GM12874 (cell line): ENCODE data around the gene RMDN3.

ENCODE experiments used
- TF ChIP-seq, protein P1 (sequence below): IDR thresholded peaks from 2 replicates; pipeline ENCODE4 v1.5.1; 2011; ENCODE audit warnings: low read depth, mild to moderate bottlenecking, control low read depth, low read length, moderate library complexity; ENCODE audit not compliant: insufficient read depth

Gene RMDN3

DNA sequence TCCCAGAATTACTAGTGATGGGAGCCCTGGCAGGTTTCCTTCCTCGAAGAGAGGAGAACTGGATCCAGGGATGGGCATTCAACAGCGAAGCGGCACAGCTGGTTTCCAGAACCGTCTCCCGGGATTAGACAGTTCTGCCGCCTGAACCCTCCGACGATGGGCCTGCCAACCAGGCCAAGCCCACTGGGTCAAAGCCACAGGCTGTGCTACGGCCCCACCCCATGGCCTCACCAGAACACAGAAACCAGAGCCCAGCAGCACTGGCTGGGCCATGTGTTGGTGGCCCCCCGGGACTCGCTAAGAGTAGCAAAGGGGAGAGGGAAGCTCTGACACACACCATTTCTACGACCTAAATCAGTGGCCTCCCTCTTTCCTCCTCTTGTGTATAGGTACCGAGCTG, 17.0 kb upstream of the RMDN3 start:
- TF ChIP-seq, protein P1, sequence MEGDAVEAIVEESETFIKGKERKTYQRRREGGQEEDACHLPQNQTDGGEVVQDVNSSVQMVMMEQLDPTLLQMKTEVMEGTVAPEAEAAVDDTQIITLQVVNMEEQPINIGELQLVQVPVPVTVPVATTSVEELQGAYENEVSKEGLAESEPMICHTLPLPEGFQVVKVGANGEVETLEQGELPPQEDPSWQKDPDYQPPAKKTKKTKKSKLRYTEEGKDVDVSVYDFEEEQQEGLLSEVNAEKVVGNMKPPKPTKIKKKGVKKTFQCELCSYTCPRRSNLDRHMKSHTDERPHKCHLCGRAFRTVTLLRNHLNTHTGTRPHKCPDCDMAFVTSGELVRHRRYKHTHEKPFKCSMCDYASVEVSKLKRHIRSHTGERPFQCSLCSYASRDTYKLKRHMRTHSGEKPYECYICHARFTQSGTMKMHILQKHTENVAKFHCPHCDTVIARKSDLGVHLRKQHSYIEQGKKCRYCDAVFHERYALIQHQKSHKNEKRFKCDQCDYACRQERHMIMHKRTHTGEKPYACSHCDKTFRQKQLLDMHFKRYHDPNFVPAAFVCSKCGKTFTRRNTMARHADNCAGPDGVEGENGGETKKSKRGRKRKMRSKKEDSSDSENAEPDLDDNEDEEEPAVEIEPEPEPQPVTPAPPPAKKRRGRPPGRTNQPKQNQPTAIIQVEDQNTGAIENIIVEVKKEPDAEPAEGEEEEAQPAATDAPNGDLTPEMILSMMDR, result no peak

DNA sequence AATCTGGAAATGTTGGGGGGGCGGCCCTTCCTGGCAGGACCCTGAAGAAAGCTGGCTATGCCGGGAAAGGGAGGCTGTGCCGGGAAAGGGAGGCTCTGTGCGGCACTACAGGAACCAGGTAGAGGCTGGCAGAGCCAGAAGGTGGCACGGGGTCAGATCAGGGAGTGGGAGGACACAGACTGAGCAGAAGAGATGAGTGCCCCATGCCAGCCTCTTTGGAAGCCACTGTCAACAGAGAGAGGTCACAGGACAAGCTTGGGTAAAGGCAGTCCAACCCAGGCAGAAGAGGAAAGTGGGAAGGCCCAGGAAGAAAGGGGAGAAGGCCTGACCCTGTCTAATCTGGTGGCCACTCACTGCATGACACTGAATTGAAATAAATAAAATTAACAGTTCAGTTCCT, 16.2 kb upstream of the RMDN3 start:
- TF ChIP-seq, protein P1, result no peak

DNA sequence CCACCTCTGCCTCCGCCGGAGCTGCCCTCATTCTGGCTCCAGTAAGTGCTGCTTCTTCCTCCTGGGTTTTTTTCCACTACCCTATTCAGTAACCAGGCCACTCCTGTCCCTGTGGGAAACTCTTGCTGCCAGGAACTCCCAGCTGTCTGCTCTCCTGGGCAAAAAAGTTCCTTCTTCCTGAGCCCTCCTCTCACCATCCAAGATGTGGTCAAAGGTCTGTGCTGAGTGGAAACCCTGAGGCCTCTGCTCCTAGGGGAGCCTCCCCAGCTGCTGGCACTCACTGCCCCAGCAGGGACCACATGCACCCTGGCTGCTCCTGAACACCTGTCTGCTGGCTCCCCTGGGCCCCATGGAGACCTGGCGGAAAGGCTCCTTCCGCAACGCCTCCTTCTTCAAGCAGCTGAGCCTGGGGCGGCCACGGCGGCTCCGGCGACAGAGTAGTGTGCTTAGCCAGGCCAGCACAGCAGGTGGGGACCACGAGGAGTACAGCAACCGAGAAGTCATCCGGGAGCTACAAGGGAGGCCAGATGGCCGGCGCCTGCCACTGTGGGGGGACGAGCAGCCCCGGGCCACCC, 15.2 kb upstream of the RMDN3 start:
- TF ChIP-seq, protein P1, result no peak

DNA sequence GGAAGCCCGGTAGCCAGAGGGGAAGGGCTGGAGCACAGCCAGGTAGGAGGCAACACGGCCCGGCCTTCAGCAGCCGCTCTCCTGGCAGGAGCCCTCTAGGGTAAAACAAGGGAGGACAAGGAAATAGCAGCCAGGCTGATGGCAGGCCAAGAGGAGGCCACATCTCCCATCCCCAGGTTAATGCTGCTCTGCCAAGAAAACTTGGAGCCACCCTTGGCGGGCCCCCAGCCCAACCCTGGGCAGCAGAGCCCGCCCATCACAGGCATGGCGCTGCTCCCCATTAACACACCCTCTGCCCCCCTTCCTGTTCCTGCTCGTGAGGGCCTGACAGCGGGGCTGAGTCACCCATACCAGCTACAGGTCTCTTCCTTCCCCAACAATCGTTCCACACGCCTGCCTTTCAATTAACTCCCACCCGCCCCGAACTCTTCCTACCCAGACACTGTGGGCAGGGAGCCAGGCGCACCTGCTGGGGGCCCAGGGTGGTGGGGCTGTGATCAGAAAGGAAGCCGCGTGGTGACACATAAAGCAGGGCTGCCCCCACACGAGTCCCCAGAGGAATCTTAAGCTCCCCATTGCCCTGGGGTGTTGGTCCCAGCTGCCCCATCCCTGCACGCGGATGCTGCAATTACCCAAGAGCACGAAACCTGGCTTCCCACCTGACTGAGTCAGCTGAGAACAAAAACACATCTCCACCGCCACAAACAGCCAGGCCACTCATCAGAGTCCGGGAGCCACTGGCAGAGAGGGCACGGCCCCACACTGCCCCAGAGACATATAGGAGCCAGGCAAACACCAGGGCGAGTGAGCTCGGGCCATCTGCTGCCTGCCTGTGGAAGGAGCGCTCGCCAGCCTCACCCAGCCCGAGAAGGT, 14.5 kb upstream of the RMDN3 start, which contains the start of gene C15orf62:
Gene C15orf62, plus strand, starts transcription at position 707 of the 873 bp plus-strand sequence. CDS start 516 bp downstream, outside the sequence.
- TF ChIP-seq, protein P1, result no peak

DNA sequence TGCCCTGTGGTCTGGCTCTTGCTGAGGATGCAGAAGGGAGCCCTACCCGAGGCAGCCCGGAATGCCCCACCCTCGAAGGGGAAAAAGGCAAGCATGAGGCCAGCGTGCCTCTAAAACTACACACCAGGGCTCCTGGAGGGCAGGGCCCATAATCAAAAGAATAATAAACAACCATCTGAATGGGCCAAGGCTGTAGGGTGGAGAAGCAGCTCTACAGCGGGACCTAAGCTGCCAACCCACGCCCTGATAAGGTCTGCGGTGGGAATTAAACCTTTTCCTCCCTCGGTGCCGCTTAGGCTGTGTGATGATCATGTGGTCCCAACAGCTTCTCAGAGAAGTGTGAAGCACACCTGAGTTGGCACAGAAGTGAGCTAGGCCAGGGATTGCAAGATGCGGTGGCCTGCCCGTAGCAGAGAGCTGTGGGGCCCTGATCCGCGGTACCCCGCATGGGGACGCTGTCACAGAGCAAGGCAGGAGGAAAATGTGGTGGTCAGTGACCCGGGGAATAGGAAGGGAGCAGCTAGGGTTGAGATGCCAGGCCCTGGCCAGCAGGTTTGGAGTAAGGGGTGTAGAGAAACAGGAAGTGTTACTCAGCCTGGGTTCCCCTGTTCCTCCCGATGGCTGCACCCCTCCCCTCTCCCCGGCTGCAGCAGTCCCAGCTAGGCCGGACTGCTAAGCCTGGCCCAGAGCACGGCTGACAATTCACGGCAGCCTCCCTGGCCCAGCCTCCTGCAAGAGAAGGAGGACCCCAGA, 13.6 kb upstream of the RMDN3 start:
- TF ChIP-seq, protein P1, result peak; percentile 38; the same call in 1 of the 2 replicates

DNA sequence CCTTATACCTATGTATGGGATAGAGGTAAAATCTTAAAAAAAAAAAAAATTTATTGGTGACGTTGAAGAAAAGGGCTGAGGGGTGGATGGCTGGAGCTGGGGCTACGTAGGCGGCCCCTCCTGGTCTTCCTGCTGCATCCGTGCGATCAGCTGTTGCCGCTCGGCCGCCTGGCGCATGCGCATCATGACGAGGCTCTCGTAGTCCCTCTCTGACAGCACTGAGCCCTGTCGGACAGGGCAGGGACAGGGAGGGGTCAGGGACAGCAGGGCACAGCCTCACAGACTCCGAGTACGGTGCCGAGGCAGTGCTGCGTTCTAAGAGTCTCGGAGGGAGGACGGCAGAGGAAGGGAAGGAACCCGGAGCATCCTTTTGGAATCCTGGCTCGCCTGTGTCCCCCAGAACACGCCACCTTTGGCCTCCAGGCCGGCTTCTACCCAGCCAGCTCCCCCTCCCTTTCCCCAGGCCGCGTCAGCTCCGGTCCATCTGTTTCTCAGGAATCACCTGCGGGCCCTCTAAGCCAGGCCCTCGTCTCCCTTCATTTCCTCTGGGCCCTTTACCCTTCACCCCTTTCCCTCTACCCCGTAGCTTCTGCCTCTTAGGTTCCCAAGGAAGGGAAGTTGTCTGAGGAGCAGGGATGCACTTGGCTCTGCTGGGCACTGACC, 12.9 kb upstream of the RMDN3 start:
- TF ChIP-seq, protein P1, result no peak
